Upper lobe of right lung (tissue), 1 donor: ENCODE measurements around the gene HS6ST2. TPM values are rescaled to one million over a fixed set of nuclear protein-coding genes. Genes with fewer than 3 reads are reported as not detected.

Experiments
- ATAC-seq: fragments of 200-7000 bp; cut with Tn5 transposase; one replicate; pipeline ENCODE4 v1.9.1; 2020; ENCODE audit warnings: mild to moderate bottlenecking, moderate library complexity
- DNase-seq: peaks from one replicate; pipeline ENCODE4 v3.0.0-alpha.2; 2020
- H3K27ac ChIP-seq: fragments of 200-600 bp; one replicate; pipeline ENCODE4 v1.8.0; 2022
- H3K27me3 ChIP-seq: fragments of 200-600 bp; one replicate; pipeline ENCODE4 v1.8.0; 2022; ENCODE audit warnings: mild to moderate bottlenecking
- H3K36me3 ChIP-seq: fragments of 200-600 bp; one replicate; pipeline ENCODE4 v1.8.0; 2022
- H3K4me1 ChIP-seq: fragments of 200-600 bp; one replicate; pipeline ENCODE4 v1.8.0; 2022
- H3K4me3 ChIP-seq: fragments of 200-600 bp; one replicate; pipeline ENCODE4 v1.8.0; 2022; ENCODE audit warnings: mild to moderate bottlenecking
- H3K9me3 ChIP-seq: fragments of 200-600 bp; one replicate; pipeline ENCODE4 v1.8.0; 2022
- intact Hi-C: fragments of 100-400 bp; cut with DNase I; formaldehyde crosslinking; loops from one replicate; pipeline ENCODE4 v1.11.0; 2022
- total RNA-seq: library from RNA; stranded (reverse); fragmentation: NEBNext Ultra II Directional; extraction: Animal tissue kit (Norgen Biotek cat#: 25700); gene quantifications from one replicate; pipeline ENCODE4 v1.2.1, GENCODE V29; 2021
- TF ChIP-seq, protein P1 (sequence below): fragments of 200-600 bp; IDR thresholded peaks from one replicate; pipeline ENCODE4 v1.8.0; 2022; ENCODE audit warnings: antibody characterized with exemption
- donor health status: DM: no; HTN: yes; CAD: no; lungs with severe emphysema.

HS6ST2 gene
- total RNA-seq, 1 donor from 2014 or later, result 0.87 TPM

DNA sequence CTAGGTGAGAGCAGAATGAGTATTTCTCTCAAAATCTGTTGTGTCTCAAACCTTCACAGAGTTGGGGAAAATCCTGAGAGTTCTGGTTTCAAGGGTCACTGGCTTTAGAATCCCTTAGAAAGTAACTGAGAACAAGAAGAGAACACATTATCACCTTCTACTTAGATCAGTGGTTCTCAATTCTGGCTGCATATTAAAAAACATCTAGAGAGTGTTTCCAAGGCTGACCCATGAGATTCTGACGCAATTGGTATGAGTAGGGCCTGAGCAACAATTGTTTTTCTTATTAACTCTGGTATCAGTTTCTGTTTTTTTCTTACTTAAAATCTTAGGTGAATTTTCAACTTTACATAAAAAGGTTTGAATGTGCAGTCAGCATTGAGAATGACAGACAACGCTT is 212.8 kb downstream of the HS6ST2 start:
- Histone ChIP-seq H3K27ac (no peak overlapping the region), H3K9me3 (no peaks in the 10 kb centered on the region), H3K36me3 (no peaks in the 10 kb centered on the region), H3K4me3 (no peak overlapping the region), H3K4me1 (no peaks in the 10 kb centered on the region), H3K27me3 (no peaks in the 10 kb centered on the region)
- DNase-seq (no peak), ATAC-seq (no peak)
- TF ChIP-seq, protein P1, sequence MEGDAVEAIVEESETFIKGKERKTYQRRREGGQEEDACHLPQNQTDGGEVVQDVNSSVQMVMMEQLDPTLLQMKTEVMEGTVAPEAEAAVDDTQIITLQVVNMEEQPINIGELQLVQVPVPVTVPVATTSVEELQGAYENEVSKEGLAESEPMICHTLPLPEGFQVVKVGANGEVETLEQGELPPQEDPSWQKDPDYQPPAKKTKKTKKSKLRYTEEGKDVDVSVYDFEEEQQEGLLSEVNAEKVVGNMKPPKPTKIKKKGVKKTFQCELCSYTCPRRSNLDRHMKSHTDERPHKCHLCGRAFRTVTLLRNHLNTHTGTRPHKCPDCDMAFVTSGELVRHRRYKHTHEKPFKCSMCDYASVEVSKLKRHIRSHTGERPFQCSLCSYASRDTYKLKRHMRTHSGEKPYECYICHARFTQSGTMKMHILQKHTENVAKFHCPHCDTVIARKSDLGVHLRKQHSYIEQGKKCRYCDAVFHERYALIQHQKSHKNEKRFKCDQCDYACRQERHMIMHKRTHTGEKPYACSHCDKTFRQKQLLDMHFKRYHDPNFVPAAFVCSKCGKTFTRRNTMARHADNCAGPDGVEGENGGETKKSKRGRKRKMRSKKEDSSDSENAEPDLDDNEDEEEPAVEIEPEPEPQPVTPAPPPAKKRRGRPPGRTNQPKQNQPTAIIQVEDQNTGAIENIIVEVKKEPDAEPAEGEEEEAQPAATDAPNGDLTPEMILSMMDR, result no peak
- intact Hi-C loops, result no loop called here

GRCh38 chrX:132744470-132744869 is 214.0 kb downstream of the HS6ST2 start:
- ATAC-seq (no peak), DNase-seq (no peak)
- intact Hi-C loops, result no loop called here
- H3K36me3 ChIP-seq, result no peaks in the 10 kb centered on the region
- TF ChIP-seq, protein P1, result no peak
- no peaks in the 10 kb centered on the region for H3K9me3 ChIP-seq
- H3K27me3 ChIP-seq, result no peaks in the 10 kb centered on the region
- no peak overlapping the region for H3K4me3 ChIP-seq
- H3K4me1 ChIP-seq, result no peaks in the 10 kb centered on the region
- H3K27ac ChIP-seq, result no peak overlapping the region

DNA sequence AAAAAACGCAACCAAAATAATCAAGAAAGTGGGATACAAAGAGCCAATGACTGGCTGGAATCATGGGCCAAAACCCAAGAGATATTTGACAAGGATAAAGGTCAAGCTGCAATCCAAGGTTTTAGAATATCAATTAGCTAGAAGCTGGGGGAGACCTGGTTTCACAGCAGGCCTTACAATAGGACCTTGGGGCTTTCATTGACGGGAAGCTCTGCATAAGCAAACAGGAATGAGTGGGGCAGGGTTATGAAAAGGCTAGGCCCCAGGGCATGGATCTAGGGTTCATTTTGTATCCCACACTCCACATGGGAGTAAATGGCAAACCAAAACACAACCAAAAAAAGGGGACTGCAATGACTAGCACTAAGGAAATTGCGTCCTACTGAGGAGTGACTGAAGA is 215.3 kb downstream of the HS6ST2 start:
- DNase-seq, result no peak
- Histone ChIP-seq H3K36me3 (no peaks in the 10 kb centered on the region), H3K9me3 (no peaks in the 10 kb centered on the region), H3K27ac (no peak overlapping the region), H3K4me3 (no peak overlapping the region), H3K27me3 (no peaks in the 10 kb centered on the region), H3K4me1 (no peaks in the 10 kb centered on the region)
- intact Hi-C loops, result no loop called here
- no peak for ATAC-seq
- TF ChIP-seq, protein P1, result no peak

DNA sequence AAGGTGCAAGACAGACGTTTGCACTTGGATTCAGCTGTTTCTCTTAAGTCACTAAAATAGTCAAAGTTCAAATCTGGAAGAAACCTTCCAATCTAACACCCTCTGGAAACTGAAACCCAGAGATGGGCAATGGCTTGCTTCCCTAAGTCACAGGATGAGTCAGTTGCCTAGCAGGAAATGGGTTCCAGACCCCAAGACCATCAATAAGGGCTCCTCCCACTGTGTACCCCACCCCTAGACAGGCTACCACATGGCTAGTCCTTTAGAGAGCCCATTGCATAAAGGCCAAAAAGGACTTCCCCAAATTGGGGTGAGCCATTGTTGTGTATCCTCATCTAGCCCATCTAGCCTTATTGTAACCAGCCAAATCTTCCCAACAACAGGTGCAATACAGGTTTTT is 216.2 kb downstream of the HS6ST2 start:
- TF ChIP-seq, protein P1, result no peak
- ATAC-seq, result peak; percentile 53
- H3K27me3 ChIP-seq, result no peaks in the 10 kb centered on the region

GRCh38 chrX:132741689-132742088 is 216.7 kb downstream of the HS6ST2 start:
- intact Hi-C loops, result no loop called here
- TF ChIP-seq, protein P1, result no peak
- H3K36me3 ChIP-seq, result no peaks in the 10 kb centered on the region
- DNase-seq (no peak), ATAC-seq (no peak)
- no peaks in the 10 kb centered on the region for H3K9me3 ChIP-seq
- no peaks in the 10 kb centered on the region for H3K4me1 ChIP-seq
- no peak overlapping the region for H3K4me3 ChIP-seq
- H3K27ac ChIP-seq, result no peak overlapping the region
- H3K27me3 ChIP-seq, result no peaks in the 10 kb centered on the region

More for the DNA sequence above, 216.2 kb downstream of the HS6ST2 start:
- intact Hi-C loops, result no loop called here
- no peaks in the 10 kb centered on the region for H3K9me3 ChIP-seq
- no peaks in the 10 kb centered on the region for H3K4me1 ChIP-seq
- DNase-seq, result no peak
- H3K4me3 ChIP-seq, result no peak overlapping the region
- no peaks in the 10 kb centered on the region for H3K36me3 ChIP-seq
- H3K27ac ChIP-seq, result no peak overlapping the region
